ENCODE measurements around the gene LIPN. TPM values are rescaled to one million over a fixed set of nuclear protein-coding genes. Genes with fewer than 3 reads are reported as not detected.

The LIPN gene
- total RNA-seq, 3 donors from 2014 or later = not detected

DNA sequence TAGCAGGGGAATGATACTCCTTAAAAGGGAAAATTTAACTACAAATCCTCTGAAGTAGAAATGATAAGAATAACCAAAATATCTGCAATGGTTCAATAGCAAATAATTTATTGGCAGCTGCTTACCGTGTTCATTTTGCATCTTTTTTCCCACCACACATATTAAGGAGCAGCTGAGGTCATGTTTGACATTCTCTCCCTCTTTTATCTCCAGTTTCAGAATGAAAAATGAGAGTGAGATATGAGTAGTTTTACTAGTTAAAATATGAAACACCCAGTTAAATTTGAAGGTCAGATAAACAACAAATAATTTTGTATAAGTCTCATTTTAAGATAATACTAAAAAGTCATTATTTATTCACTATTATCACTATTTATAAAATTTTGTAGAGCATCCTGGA, 3.1 kb downstream of the LIPN start:
- intact Hi-C loops (cut with DNase I; ENCODE audit: low total_unique reads) = no loop called here
- no peak overlapping the region for H3K27ac ChIP-seq
- no peak for DNase-seq (ENCODE audit: low spot score in 2 of 2)
- no peaks in the 10 kb centered on the region for H3K27me3 ChIP-seq
- no peak overlapping the region for H3K4me3 ChIP-seq
- TF ChIP-seq, protein P1, sequence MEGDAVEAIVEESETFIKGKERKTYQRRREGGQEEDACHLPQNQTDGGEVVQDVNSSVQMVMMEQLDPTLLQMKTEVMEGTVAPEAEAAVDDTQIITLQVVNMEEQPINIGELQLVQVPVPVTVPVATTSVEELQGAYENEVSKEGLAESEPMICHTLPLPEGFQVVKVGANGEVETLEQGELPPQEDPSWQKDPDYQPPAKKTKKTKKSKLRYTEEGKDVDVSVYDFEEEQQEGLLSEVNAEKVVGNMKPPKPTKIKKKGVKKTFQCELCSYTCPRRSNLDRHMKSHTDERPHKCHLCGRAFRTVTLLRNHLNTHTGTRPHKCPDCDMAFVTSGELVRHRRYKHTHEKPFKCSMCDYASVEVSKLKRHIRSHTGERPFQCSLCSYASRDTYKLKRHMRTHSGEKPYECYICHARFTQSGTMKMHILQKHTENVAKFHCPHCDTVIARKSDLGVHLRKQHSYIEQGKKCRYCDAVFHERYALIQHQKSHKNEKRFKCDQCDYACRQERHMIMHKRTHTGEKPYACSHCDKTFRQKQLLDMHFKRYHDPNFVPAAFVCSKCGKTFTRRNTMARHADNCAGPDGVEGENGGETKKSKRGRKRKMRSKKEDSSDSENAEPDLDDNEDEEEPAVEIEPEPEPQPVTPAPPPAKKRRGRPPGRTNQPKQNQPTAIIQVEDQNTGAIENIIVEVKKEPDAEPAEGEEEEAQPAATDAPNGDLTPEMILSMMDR (IDR thresholded peaks at IDR 0.05) = no peak
- TF ChIP-seq POLR2AphosphoS5 (IDR thresholded peaks at IDR 0.05) (no peak), POLR2A (IDR thresholded peaks at IDR 0.05) (no peak)
- no peaks in the 10 kb centered on the region for H3K9me3 ChIP-seq
- H3K36me3 ChIP-seq = no peaks in the 10 kb centered on the region
- no peaks in the 10 kb centered on the region for H3K4me1 ChIP-seq

DNA sequence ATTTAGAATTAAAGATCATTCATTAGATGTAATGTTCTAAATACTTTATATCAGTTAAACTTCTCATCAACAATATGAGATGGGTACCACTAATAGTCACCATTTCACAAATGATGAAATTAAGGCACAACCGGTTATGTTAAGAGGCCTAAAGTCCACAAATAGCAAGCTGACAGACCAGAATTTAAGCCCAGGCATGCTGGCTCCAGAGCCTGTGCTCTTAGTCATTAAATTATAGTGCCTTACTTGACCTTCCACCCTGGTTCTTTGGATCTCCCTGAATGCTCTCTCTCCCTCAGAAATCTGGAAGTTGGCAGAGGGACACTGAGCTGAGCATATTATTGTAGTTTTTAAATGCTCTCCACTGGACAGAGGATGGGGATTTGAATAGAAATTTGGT, 3.6 kb downstream of the LIPN start:
- intact Hi-C loops (cut with DNase I; ENCODE audit: low total_unique reads) = no loop called here
- no peak overlapping the region for H3K4me3 ChIP-seq

DNA sequence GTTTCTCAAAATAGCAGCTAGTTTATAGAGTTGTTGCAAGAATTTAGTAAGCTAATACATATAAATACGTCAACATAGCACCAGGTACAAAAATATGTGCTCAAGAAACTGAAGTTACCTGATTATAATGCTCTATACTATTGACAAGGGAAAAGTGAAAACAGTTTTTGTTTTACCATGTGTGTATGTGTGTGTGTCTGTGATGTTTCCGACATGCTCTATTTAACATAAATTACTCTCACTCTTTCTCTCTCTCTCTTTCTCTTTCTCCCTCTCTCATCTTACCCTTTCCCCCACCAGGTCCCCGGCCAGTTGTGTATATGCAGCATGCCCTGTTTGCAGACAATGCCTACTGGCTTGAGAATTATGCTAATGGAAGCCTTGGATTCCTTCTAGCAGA, 4.3 kb downstream of the LIPN start:
- no peaks in the 10 kb centered on the region for H3K9me3 ChIP-seq
- no peaks in the 10 kb centered on the region for H3K27me3 ChIP-seq
- H3K4me3 ChIP-seq = no peak overlapping the region
- no peak for TF ChIP-seq POLR2A (IDR thresholded peaks at IDR 0.05)
- TF ChIP-seq, protein P1 (IDR thresholded peaks at IDR 0.05) = no peak
- no peaks in the 10 kb centered on the region for H3K4me1 ChIP-seq
- no peak overlapping the region for H3K27ac ChIP-seq
- no peak for DNase-seq (ENCODE audit: low spot score in 2 of 2)
- no peaks in the 10 kb centered on the region for H3K36me3 ChIP-seq
- intact Hi-C loops (cut with DNase I; ENCODE audit: low total_unique reads) = no loop called here

More for the DNA sequence above, 3.6 kb downstream of the LIPN start:
- no peaks in the 10 kb centered on the region for H3K27me3 ChIP-seq
- no peaks in the 10 kb centered on the region for H3K36me3 ChIP-seq
- no peak overlapping the region for H3K27ac ChIP-seq
- TF ChIP-seq, protein P1 (IDR thresholded peaks at IDR 0.05) = no peak
- TF ChIP-seq POLR2A (IDR thresholded peaks at IDR 0.05) (no peak), POLR2AphosphoS5 (IDR thresholded peaks at IDR 0.05) (no peak)
- no peaks in the 10 kb centered on the region for H3K9me3 ChIP-seq
- DNase-seq (ENCODE audit: low spot score in 2 of 2) = no peak
- H3K4me1 ChIP-seq = no peaks in the 10 kb centered on the region

DNA sequence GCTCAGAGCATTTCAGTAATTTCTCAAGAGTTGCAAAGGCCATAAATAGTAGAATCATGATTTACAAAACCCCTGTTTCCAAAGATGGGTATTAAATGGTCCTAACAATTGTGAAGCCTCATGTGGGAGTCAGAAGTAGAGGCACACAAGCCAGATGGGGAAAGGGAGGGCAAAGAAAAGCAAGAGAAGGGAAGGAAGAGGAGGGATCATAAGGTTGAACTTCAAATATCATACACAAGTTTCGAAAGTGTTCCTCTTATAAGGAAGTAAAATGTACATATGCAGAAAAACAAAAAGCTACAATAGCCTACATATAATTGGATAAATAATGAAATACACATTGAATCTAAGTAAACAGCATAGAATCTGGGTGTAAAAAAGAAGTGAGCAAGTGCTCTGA, 6.0 kb downstream of the LIPN start:
- Histone ChIP-seq H3K27me3 (no peaks in the 10 kb centered on the region), H3K27ac (no peak overlapping the region), H3K4me1 (no peaks in the 10 kb centered on the region), H3K36me3 (no peaks in the 10 kb centered on the region), H3K9me3 (no peaks in the 10 kb centered on the region), H3K4me3 (no peak overlapping the region)
- TF ChIP-seq POLR2A (IDR thresholded peaks at IDR 0.05) (no peak), POLR2AphosphoS5 (IDR thresholded peaks at IDR 0.05) (no peak)
- TF ChIP-seq, protein P1 (IDR thresholded peaks at IDR 0.05) = no peak
- DNase-seq (ENCODE audit: low spot score in 2 of 2) = no peak
- intact Hi-C loops (cut with DNase I; ENCODE audit: low total_unique reads) = no loop called here

DNA sequence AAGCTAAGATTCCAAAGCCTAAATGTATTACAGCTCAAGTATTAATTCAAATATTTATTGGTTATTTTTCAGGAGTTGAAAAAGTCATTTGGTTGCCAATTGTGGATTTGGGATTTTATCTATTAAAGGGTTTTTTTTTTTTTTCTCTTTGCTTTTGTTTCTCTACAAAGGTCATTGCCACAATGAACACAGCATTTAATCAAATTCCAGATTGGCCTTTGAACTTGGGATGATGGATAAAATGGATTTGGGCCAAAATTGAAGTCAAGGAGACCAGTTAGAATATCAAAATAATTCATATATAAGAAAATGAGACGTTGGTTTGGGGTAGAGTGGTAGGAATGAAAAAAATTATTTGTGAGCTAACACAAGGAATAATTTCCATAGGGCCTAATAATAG, 9.6 kb downstream of the LIPN start:
- intact Hi-C loops (cut with DNase I; ENCODE audit: low total_unique reads) = no loop called here

More for the DNA sequence above, 9.6 kb downstream of the LIPN start:
- no peaks in the 10 kb centered on the region for H3K27me3 ChIP-seq
- no peaks in the 10 kb centered on the region for H3K4me1 ChIP-seq
- no peak for DNase-seq (ENCODE audit: low spot score in 2 of 2)
- no peaks in the 10 kb centered on the region for H3K9me3 ChIP-seq
- H3K27ac ChIP-seq = no peak overlapping the region
- no peaks in the 10 kb centered on the region for H3K36me3 ChIP-seq
- no peak overlapping the region for H3K4me3 ChIP-seq
- TF ChIP-seq POLR2A (IDR thresholded peaks at IDR 0.05) (no peak), POLR2AphosphoS5 (IDR thresholded peaks at IDR 0.05) (no peak)
- TF ChIP-seq, protein P1 (IDR thresholded peaks at IDR 0.05) = no peak

All from breast epithelium (tissue), 4 donors.